ENCODE measurements around the gene OR13J1. TPM values are rescaled to one million over a fixed set of nuclear protein-coding genes. Genes with fewer than 3 reads are reported as not detected.
A peak's percentile ranks its signal among the peaks of the same experiment; 100 is the strongest.

Gene OR13J1
- polyA plus RNA-seq, 2 of the 4 experiments (the other 2 are of a cell fraction) = not detected

- Histone ChIP-seq H3K27ac (no peak overlapping the region), H3K4me1 (peaks cover 4% of the 10 kb centered on the region; the same call in 1 of the 3 replicates), H3K9me3 (peaks cover 3% of the 10 kb centered on the region; the same call in 1 of the 3 replicates), H3K4me3 (no peak overlapping the region), H3K4me2 (0 out of 3 replicates have a peak overlapping the region, but pooled peaks have one; percentile 7)
- POLR2A ChIA-PET = interaction anchor here (0.5 to 1.3 kb wide), 5 partner anchors 56 to 347 kb away, joined by 3 to 7 read pairs (median 3); partner anchors contain the start of gene CLTA
- peak; percentile 97 for TF ChIP-seq CTCF (IDR thresholded peaks at IDR 0.05)
- TF ChIP-seq ZSCAN20 (CRISPR knock-in tag; IDR thresholded peaks at IDR 0.05) = no peak
- peak; percentile 86 to 87 for TF ChIP-seq RAD21 (conservative IDR thresholded peaks at IDR 0.05 in 1 of 2, IDR thresholded peaks at IDR 0.05 in 1 of 2)
- TF ChIP-seq SMC3 (IDR thresholded peaks at IDR 0.05) = peak; percentile 96
- peak; percentile 76 to 87 for DNase-seq (ENCODE audit: low read depth in 1 of 2, low spot score in 1 of 2)
- peak; percentile 90 to 96; a peak in 5 of 6 replicates for ATAC-seq
- 0% methylated on average over 4 of the region's 4 CpGs for WGBS (ENCODE audit: missing lambda C conversion rate)
- peak; percentile 88 for FAIRE-seq
- CTCF ChIA-PET = interaction anchor here (0.5 to 3.2 kb wide), 59 partner anchors 9 to 588 kb away, joined by 3 to 66 read pairs (median 5); partner anchors contain the start of genes ARHGEF39, CCDC107, CREB3 and FAM221B
Measured at GRCh38 chr9:35882263-35882848, 12.2 kb upstream of the OR13J1 start.

GRCh38 chr9:35872505-35872904 lies 2.3 kb upstream of the OR13J1 start:
- Histone ChIP-seq H3K9me3 (peaks cover 23% of the 10 kb centered on the region), H3K4me3 (no peak overlapping the region), H3K4me1 (peaks cover 2% of the 10 kb centered on the region; the same call in 1 of the 3 replicates), H3K4me2 (no peak overlapping the region), H3K27ac (no peak overlapping the region)
- ChIA-PET POLR2A (no interaction called here), CTCF (interaction anchor here (0.6 to 3.9 kb wide), 3 partner anchors 10 to 1527 kb away, joined by 6 to 12 read pairs (median 11); no protein-coding TSS in a partner anchor)
- TF ChIP-seq CBX2 (IDR thresholded peaks at IDR 0.05; ENCODE audit: borderline replicate concordance, low read depth) (no peak), REST (IDR thresholded peaks at IDR 0.05) (no peak), HOXB13 (CRISPR knock-in tag; IDR thresholded peaks at IDR 0.05; ENCODE audit: low read depth) (no peak), FOSB (CRISPR knock-in tag; IDR thresholded peaks at IDR 0.05) (no peak), HDAC2 (IDR thresholded peaks at IDR 0.05) (no peak), RNF2 (IDR thresholded peaks at IDR 0.05; ENCODE audit: borderline replicate concordance, low read depth) (no peak), E2F6 (IDR thresholded peaks at IDR 0.05; ENCODE audit: borderline replicate concordance, low read depth) (no peak), HEYL (CRISPR knock-in tag; IDR thresholded peaks at IDR 0.05) (no peak), CBX8 (IDR thresholded peaks at IDR 0.05) (no peak), ZNF302 (CRISPR knock-in tag; IDR thresholded peaks at IDR 0.05) (no peak), FOSL2 (IDR thresholded peaks at IDR 0.05) (no peak), FOSL2 (CRISPR knock-in tag; IDR thresholded peaks at IDR 0.05) (no peak), CHD4 (IDR thresholded peaks at IDR 0.05; ENCODE audit: borderline replicate concordance) (no peak), ATOH8 (CRISPR knock-in tag; IDR thresholded peaks at IDR 0.05; ENCODE audit: low read depth) (no peak)
- FAIRE-seq (no peak), ATAC-seq (no peak), DNase-seq (ENCODE audit: low read depth in 1 of 2, low spot score in 1 of 2) (no peak)
- WGBS (ENCODE audit: missing lambda C conversion rate) = 24% methylated on average over 3 of the region's 3 CpGs

Data from A549 (cell line).